ENCODE measurements around the gene DDX60.

DDX60 gene

DNA sequence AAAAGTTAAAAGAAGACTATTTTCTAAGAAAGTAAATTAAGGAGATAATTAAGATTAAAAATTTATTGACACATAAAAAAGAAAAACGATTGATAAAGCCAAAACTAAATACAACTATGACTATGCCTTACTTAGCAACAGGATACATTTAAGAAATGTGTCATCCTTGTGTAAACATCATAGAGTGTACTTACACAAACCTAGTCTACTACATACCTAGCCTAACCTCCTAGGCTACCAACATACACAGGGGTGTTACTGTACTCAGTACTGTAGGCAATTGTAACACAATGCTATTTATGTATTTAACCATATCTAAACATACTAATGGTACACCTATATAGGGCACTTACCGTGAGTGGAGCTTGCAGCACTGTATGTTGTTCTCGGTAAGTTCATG lies 117.9 kb downstream of the DDX60 start:
- DNase-seq (ENCODE audit: low read depth) = no peak

GRCh38 chr4:168199260-168199957 lies 119.1 kb downstream of the DDX60 start:
- DNase-seq (ENCODE audit: low read depth) = no peak

- DNase-seq (ENCODE audit: low read depth) = no peak
Observed at GRCh38 chr4:168197926-168198325, 120.6 kb downstream of the DDX60 start.

DNA sequence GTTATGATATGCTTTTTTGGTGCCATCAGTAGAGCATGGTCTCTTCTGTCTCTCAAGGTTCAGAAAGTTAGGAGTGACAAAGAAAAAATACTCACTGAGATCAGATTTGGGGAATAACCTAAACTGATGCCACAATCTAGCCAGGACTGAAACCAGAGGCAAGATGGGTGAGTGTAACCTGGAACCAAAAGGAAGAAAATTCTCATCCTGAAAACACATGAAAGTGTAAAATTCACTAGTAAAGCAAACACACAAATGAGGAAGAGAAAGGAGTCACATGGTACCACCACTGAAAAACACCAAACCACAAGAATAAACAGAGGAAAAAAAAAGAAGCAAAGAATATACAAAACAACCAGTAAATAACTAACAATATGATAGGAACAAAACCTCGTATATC lies 129.8 kb downstream of the DDX60 start:
- no peak for DNase-seq (ENCODE audit: low read depth)

DNA sequence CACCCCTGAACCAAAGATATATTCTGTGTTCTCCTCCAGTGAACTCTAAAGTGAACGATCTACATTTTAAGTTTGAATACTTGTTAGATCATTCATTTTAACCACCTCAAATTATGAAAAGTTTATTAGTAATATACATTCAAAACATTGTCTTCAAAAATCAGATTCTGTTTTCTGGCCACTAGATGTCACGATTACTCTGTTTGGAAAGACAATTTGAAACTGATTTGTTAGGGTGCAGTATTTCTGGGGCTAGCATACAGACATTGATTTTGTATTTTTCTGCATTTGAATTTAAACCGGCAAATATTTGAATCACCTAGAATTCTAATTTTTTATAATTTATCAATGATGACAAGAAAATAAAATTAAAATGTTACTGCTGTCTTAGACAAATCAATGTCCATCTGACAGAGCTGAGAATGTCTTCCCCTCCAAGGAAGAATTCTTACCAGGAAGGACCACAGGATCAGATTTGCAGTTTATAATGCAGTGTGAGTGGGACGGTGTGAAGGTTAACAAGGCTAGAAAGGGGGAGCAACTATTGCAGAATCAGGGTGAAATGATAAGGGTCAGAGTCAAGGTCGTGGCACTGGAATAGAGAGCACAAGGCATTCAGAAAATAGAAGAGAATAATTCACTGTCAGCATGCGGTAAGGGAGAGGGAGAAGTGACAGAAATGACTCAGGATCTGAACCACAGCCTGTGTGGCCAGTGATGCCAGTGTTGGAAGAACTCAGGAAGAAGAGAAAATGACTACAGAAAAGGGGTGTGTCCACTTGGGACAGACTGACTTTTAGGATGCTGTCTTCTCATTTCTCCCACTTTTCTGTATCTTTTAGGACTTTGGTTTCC lies 134.6 kb downstream of the DDX60 start:
- no peak for DNase-seq (ENCODE audit: low read depth)

DNA sequence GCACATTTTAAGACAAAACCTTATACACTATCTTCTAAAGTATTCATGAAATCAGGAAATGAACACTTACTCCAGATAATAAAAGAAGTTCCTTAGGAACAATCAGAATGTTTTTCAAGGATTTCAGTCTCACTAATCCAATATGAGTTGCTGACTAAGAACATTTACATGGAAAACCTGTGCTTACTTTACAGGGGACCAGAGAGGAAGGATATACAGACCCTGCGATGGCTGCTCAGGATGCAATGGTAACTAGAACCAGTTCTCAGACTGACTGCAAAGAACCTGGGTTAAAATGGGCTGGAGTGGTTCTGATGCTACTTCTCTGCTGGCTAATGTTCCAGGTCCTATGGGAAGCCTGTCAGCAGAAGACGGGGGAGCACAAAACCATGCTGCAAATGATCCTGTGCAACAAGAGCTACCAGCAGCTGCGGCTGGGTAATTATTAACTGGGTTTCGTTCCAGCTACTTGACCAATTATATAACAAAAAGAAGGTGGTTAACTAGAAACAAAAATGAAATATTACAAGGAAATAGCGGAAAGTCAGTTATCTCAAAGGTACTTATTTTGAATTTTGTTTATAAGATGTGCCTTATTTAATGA lies 140.9 kb downstream of the DDX60 start:
- DNase-seq (ENCODE audit: low read depth) = no peak

GRCh38 chr4:168174308-168174707 lies 144.2 kb downstream of the DDX60 start:
- DNase-seq (ENCODE audit: low read depth) = no peak

- no peak for DNase-seq (ENCODE audit: low read depth)
Observed at GRCh38 chr4:168167714-168168284, 150.8 kb downstream of the DDX60 start.

Data from stimulated activated CD8-positive, alpha-beta memory T cell treated with anti-CD3 and anti-CD28 coated beads, Interleukin-12 subunit alpha, Interleukin-12 subunit beta, amount 100 ng/mL, for 4 hours (primary cell).